ENCODE results near the gene TMEM161B.
"Not testable (repeated sequence)": the region's sequence is repeated elsewhere in the genome, so short reads cannot be mapped to it uniquely, and the experiment has no call there.

The TMEM161B gene

GRCh38 chr5:88177486-88177885, 91.2 kb downstream of the TMEM161B start:
- DNase-seq = not testable (repeated sequence)

- DNase-seq = no peak
Measured at GRCh38 chr5:88172847-88173758, 95.5 kb downstream of the TMEM161B start.

GRCh38 chr5:88159591-88159990, 109.1 kb downstream of the TMEM161B start:
- DNase-seq = no peak

- no peak for DNase-seq
Measured at GRCh38 chr5:88158056-88158455, 110.6 kb downstream of the TMEM161B start.

GRCh38 chr5:88154891-88155290, 113.8 kb downstream of the TMEM161B start:
- DNase-seq = no peak

- DNase-seq = no peak
Measured at GRCh38 chr5:88150747-88151146, 117.9 kb downstream of the TMEM161B start.

- DNase-seq = no peak
Measured at GRCh38 chr5:88145611-88146467, 122.8 kb downstream of the TMEM161B start.

- DNase-seq = no peak
Measured at GRCh38 chr5:88145221-88145610, 123.4 kb downstream of the TMEM161B start.

Data from MV-4-11 (cell line).